NCI-H2196 treated with DMSO at 0.1 percent for 48 hours (cell line): Measurements from ENCODE around the gene RIN3.

ENCODE experiments used
- DNase-seq: peaks from one replicate; lab custom pipeline; 2025; ENCODE audit not compliant: unreplicated experiment; lab: John Stamatoyannopoulos, UW

RIN3 gene

DNA sequence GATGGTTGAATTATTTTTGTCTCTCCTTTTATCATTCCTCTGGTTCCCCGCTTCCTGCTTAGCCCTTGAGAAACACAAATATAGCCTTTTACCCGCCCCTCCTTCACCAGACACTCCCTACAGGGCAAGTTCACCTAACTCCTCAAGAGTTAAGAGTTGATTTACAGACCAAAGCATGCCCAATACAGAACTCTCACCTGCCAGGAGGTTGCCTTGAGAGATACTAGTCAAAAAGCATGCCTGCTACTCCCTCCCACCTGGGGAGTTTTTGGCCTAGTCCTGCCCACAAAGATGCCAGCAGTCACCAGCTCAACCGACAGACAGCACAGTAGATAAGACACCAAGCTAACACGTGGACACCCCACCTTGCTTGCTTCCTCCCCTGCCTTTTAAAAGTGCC is 223.6 kb downstream of the RIN3 start:
- no peak for DNase-seq

DNA sequence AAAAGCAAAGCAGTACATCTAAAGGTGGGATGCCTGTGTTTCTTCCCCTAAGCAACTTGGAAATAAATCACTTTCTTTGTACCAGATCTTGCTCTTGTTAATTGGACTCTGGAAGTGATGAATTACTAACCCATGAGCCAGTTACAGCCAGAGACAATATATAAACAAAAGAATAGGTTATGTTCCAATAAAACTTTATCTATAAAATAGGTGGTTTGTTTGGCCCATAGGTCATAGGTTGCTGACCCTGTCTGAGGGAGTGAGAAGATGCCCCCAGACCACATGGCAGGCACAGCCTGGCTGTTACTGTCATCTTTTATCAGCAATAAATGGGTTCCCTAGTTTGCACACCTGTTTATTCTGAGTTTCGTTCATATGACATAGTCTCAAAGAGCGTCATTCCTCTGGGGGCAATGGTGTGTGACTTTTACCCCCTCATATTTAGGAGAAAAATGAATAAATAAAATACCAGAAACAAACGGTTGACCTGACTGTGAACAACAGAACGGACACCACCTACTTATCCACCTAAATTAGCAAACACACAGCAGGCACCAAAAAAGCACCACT is 224.1 kb downstream of the RIN3 start:
- no peak for DNase-seq
